ENCODE results near the gene NMRK2.
"Not testable (repeated sequence)": the region's sequence is repeated elsewhere in the genome, so short reads cannot be mapped to it uniquely, and the experiment has no call there.

The NMRK2 gene, protein sequence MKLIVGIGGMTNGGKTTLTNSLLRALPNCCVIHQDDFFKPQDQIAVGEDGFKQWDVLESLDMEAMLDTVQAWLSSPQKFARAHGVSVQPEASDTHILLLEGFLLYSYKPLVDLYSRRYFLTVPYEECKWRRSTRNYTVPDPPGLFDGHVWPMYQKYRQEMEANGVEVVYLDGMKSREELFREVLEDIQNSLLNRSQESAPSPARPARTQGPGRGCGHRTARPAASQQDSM

DNA sequence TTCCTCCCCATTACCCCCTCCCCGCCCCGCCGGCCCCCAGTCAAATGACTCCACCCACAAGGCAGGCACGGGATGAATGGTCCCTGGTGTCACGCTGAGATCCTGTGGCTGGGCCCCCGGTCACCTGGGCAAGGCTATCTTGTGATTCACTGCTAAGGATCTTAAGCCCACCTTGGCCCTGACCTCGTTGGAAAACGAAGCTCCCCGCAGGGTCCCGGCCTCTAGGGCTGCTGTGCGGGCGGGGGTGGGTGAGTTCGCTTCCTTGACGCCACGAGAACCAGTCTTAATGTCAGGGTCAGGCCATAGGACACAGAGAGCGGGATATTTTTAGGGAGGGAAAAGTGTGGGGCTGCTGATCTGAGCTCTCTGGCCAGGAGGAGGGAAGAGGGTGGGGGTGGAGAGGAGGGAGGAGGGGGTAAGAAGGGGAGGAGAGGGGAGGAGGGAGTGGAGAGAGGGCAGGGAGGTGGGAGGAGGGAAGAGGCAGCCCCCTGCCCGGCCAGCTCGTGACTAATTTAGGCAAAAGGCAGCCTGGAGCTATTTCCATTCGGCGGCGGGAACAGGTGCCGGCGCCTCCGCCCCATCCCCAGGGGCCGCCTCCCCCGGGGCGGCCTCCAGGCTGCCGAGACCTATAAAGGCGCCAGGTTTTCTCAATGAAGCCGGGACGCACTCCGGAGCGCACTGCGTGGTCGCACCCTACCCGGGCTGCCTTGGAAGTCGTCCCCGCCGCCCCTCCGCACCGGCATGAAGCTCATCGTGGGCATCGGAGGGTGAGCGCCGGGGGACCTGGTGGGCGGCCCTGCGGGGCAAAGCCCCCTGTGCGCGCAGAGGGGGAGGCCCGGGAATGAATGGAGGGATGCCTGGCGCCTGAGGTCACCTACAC is at the start of gene NMRK2:
Gene NMRK2, plus strand, starts transcription at position 139 of the 880 bp plus-strand sequence. Its CDS starts 603 bp downstream, at position 742.
- DNase-seq: no peak

- DNase-seq: no peak
These were observed 42.3 kb upstream of the NMRK2 start for GRCh38 chr19:3890591-3890990.

GRCh38 chr19:3893509-3894179 is 39.2 kb upstream of the NMRK2 start:
- DNase-seq: no peak

DNA sequence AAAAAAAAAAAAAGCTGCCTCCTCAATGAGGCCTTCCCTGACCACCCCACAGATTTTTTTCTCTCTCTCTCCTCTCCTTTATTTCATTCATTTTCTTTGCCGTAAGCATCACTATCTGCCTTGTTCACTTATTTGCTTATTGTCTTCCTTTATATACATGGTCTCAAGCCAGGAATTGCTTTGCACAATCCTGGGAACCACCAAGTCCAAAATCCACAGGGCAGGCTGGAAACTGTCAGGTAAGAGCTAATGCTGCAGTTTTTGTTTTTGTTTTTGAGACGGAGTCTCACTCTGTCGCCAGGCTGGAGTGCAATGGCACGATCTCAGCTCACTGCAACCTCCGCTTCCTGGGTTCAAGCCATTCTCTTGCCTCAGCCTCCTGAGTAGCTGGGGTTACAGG is 37.9 kb upstream of the NMRK2 start:
- not testable (repeated sequence) for DNase-seq

- DNase-seq: no peak
These were observed 37.1 kb upstream of the NMRK2 start for GRCh38 chr19:3895788-3896187.

DNA sequence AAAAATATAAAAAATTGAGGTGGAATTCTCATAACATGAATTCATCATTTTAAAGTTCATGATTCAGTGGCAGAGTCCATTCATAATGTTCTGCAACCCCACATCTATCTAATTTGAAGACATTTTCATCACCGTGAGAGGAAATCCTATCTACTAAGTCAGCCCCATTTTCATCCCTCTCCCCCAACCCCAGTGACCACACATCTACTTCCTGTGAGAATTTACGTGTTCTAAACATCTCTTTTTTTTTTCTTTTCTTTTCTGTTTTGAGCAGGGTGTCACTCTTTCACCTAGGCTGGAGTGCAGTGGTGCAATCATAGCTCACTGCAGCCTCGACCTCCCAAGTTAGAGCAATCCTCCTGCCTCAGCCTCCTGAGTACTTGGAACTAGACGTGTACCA is 34.9 kb upstream of the NMRK2 start:
- no peak for DNase-seq

GRCh38 chr19:3898426-3898825 is 34.4 kb upstream of the NMRK2 start:
- no peak for DNase-seq

DNA sequence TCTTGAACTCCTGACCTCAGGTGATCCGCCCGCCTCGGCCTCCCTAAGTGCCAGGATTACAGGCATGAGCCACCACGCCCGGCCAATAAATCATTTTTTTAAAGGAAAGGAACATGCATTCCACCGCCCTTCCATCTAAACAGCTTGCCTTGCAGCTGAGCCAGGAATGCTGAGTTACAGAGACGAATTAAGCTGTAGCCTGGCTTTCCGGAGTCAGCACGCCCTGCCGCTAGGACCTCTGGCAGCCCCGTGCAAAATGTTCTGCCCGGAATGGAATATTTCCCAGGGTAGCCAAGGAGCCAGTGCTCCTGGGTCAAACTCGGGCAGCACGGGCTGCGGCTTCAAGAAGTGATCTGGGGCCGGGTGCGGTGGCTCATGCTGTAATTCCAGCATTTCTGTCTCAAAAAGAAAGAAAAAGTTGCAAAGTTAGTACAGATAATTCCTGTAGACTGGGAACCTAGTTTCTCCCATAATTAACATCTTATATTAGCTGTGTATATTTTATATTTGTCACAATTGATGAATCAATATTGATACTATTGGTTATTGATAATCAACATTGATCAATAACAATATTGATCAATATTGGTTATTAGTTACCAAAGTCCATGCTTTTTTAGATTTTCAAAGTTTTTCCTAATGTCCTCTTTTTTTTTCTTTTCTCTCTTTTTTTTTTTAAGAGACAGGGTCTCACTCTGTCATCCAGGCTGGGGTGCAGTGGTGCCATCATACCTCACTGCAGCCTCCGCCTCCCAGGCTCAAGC is 33.2 kb upstream of the NMRK2 start:
- no peak for DNase-seq

DNA sequence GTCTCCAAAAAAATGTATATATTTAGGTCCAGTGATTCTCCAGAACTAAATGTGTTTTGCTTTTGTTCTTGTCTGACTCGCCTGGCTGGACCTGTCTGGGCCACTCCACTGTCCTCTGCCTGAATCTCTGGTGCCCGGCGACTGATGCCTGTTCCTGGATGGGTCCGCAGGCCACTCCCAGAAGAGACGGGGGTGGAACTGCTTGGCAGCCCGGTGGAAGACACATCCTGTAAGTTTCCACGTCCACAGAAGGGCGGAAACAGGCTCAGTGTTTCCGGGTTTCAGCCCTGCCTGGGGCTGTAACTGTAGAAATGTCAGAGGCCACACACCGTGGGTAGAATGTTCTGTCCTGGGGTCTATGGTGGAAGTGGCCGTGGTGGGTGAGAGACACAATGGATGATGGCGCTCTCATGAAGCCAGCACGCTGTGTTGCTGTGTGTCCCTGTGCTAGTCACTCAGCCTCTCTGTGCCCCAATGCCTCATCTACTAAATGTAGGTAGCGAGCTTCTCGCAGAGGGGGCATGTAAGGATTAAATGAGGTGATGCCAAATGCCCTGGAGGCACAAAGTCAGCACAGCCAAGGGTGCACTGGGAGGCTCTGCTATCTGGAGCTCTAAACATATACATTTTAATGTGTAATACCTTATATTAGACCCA is 30.4 kb upstream of the NMRK2 start:
- no peak for DNase-seq

- DNase-seq: no peak
These were observed 28.6 kb upstream of the NMRK2 start for GRCh38 chr19:3904233-3904632.

GRCh38 chr19:3907626-3908265 is 25.1 kb upstream of the NMRK2 start:
- no peak for DNase-seq

- no peak for DNase-seq
These were observed 24.4 kb upstream of the NMRK2 start for GRCh38 chr19:3908266-3909054.

- DNase-seq: no peak
These were observed 22.8 kb upstream of the NMRK2 start for GRCh38 chr19:3910105-3910504.

DNA sequence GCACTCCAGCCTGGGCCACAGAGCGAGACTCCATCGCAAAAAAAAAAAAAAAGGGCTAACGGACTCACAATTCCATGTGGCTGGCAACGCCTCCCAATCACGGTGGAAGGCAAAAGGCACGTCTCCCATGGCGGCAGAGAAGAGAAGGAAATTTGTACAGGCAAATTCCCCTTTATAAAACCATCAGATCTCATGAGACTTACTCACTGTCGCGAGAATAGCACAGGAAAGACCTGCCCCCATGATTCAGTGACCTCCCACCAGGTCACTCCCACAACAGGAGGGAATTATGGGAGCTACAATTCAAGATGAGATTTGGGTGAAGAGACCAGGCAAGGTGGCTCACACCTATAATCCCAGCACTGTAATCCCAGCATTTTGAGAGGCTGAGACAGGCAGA is 18.7 kb upstream of the NMRK2 start:
- no peak for DNase-seq

DNA sequence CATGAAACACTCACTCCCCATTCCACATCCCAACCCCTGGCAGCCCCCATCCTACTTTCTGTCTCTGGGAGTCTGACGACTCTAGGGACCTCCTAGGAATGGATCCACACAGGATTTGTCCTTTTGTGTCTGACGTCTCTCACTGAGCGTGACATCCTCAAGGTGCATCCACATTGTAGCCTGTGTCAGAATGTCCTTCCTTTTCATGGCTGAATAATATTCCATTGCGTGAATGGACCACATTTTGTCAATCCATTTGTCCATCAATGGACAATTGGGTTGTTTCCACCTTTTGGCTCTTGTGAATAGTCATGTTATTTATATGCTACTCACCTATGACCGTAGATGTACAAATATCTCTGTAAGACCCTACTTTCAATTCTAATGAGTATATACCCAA is 16.8 kb upstream of the NMRK2 start:
- DNase-seq: no peak

DNA sequence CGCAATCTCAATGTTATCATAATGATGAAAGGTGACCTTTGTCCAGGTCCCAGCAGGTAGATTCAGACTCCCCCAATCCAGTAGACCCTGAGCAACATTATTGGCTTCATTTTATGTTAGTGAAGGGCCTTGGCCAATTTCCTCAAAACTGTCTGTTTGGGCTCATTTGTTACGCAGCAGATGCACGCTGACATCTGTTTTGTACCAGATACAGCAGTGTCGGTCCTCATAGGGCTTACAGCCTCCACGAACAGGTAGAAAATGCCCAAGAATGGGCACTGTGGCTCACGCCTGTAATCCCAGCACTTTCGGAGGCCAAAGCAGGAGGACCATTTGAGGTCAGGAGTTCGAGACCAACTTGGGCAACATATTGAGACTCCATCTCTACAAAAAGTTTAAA is 13.1 kb upstream of the NMRK2 start:
- no peak for DNase-seq

- no peak for DNase-seq
These were observed 9.6 kb upstream of the NMRK2 start for GRCh38 chr19:3923096-3923758.

DNA sequence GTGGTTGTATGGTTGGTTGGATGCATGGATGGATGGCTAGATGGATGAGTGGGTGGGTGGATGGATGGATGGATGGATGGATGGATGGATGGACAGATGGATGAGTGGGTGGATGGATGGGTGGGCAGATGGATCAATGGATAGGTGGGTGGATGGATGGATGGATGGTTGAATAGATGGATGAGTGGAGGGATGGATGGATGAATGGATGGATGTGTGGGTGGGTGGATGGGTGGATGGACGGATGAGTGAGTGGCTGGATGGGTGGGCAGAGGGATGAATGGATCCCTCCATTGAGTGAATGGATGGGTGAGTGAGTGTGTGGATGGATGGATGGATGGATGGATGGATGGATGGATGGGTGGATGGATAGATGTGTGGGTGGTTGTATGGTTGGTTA is 9.0 kb upstream of the NMRK2 start:
- DNase-seq: no peak

GRCh38 chr19:3931041-3931440 is 1.8 kb upstream of the NMRK2 start:
- no peak for DNase-seq

Measured in NCI-H1105 (cell line).